Epithelial cell of esophagus (primary cell): ENCODE results near the gene SNX33.
"Not testable (repeated sequence)": the region's sequence is repeated elsewhere in the genome, so short reads cannot be mapped to it uniquely, and the experiment has no call there.

ENCODE experiments used
- DNase-seq: peaks from one replicate; pipeline ENCODE4 v3.0.0; 2010; ENCODE audit warnings: low read depth
- H3K4me3 ChIP-seq: 2 replicates; pipeline ENCODE4 v1.5.1; 2011; ENCODE audit warnings: mild to moderate bottlenecking, low read length, control low read depth
- CTCF ChIP-seq: IDR thresholded peaks from 2 replicates; pipeline ENCODE4 v1.5.1; 2011; ENCODE audit warnings: low read depth, mild to moderate bottlenecking, low read length, control low read depth, inconsistent platforms; ENCODE audit not compliant: insufficient read depth; ENCODE audit errors: missing control alignments

SNX33 gene

GRCh38 chr15:75673426-75674235 is 25.9 kb downstream of the SNX33 start:
- peak; percentile 64 for DNase-seq
- no peak for TF ChIP-seq CTCF
- H3K4me3 ChIP-seq, result no peak overlapping the region

DNA sequence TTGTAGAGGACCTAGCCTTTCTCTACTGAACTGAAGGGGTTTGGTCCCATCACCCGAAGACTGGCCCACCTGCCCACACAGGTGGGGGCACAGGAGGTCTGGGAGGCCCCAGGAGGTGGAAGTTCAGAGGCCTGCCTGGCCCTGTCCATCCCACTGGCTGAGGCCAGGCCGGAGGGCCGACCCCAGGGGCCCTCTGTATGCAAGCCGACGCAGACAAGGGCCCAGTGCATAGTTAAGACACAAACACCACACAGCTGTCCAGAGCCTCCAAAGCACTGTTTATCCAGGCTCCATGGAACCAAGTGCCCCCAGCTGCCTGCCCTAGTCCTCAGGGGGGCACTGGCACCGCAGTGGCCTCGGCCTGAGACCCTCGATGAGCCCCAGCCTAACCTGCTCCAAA is 26.7 kb downstream of the SNX33 start:
- TF ChIP-seq CTCF, result no peak
- no peak for DNase-seq
- H3K4me3 ChIP-seq, result no peak overlapping the region

DNA sequence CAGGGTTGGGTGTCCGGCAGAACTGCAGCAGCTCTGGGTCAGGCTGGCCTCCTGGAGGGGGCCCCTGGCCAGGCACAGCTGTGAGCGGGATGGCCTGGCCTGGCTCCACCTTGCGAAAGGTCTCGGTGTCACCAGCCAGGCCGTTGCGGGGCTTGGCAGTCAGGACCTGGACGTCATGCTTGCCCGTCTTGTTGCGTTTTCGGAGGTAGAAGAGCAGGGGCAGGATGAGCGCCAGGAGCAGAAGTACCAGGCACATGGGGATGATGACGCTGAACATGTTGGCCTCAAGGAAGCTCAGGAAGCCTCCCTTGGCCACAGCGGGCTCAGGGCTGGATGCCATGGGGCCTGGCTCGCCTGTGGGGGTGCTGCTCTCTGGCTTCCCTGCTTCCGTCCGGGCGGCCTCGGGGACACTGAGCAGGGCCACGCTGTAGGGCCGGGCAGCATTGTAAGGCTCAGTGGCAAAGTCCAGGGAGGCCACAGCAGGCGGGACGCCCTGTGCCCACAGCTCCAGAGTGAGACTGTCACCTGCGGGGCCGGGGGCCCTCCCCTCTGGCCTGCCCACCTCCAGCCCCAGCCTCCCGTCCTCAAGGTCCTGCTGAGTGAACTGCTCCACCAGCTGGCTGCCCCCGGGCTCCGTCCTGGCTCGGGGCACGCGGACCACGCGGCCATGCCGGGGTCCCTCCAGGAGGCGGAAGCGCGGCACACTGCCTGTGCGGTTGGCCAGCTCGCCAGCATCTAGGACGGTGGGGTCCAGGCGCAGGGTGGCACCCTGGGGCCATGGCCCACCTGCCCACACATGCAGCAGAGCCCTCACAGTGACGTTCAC is 28.1 kb downstream of the SNX33 start:
- DNase-seq, result no peak
- H3K4me3 ChIP-seq, result no peak overlapping the region
- no peak for TF ChIP-seq CTCF

GRCh38 chr15:75676688-75677464 is 29.2 kb downstream of the SNX33 start:
- DNase-seq, result no peak
- no peak overlapping the region for H3K4me3 ChIP-seq
- no peak for TF ChIP-seq CTCF

DNA sequence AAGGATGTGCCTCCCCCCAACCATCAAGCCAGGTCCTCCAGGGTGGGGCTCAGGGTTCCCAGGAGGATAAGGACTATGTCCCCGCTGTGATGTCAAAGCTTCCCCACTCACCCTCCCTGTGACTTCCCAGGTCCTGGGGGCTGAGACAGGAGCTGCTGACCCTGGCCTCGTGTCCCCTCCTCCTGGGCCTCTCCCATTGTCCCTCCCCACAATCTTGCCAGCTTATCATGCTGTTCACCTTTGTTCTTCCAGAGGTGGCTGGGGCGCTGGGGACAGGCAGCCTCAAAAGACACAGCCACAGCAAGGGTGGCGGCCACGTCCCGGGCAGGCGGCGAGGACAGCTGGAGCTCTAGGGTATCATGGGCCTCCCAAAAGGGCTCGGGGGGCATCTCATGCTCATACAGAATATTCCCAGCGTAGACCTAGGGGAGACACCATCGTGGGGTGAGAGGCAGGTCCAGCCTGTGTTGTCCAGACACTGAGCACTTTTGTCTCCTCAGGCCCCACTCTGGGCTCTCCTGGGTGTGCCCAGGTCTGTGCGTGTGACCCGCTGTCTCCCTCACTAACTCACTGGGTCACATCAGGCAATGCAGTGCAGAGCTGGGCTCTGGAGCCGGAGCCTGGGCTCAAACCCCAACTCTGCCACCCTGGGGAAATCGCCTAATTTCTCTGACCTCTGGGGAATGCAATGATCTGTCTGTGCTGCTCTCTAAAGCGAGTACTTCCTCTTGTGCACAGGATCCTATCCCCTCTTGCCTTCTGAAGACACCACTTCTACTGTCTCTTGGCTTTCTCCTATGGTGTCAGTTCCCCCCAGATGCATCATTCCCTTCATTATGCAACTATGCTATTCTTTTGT is 30.0 kb downstream of the SNX33 start:
- no peak overlapping the region for H3K4me3 ChIP-seq
- no peak for DNase-seq
- no peak for TF ChIP-seq CTCF

DNA sequence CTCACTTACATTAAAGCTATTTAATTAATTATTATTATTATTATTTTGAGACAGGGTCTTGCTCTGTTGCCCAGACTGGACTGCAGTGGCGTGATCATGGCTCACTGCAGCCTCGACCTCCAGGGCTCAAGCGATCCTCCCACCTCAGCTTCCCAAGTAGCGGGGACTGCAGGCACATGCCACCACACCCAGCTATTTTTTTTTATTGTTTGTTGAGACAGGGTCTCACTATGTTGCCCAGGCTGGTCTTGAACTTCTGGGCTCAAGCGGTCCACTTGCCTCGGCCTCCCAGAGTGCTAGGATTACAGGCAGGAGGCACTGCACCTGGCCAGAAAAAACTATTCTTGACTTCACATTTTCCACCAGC is 30.6 kb downstream of the SNX33 start:
- H3K4me3 ChIP-seq, DNase-seq: not testable (repeated sequence)
